Fibroblast of villous mesenchyme (primary cell): ENCODE data around the gene INPP5B. TPM values are rescaled to one million over a fixed set of nuclear protein-coding genes. Genes with fewer than 3 reads are reported as not detected.
A peak's percentile ranks its signal among the peaks of the same experiment; 100 is the strongest.
"Not testable (repeated sequence)": the region's sequence is repeated elsewhere in the genome, so short reads cannot be mapped to it uniquely, and the experiment has no call there.

ENCODE experiments used
- DNase-seq: peaks from one replicate; pipeline ENCODE4 v3.0.0-alpha.2; 2010; ENCODE audit warnings: low read depth
- H3K4me3 ChIP-seq: 2 replicates; pipeline ENCODE4 v1.5.1; 2011; ENCODE audit warnings: low read depth, mild to moderate bottlenecking, low read length
- CTCF ChIP-seq: IDR thresholded peaks from 2 replicates; pipeline ENCODE4 v1.5.1; 2012; ENCODE audit warnings: low read depth, mild to moderate bottlenecking, low read length; ENCODE audit not compliant: insufficient read depth
- total RNA-seq: library from RNA; depleted of rRNA; stranded (reverse); fragments of >200 nt; gene quantifications from 2 replicates; pipeline ENCODE4 v1.2.3, GENCODE V29; 2012

Gene INPP5B
- total RNA-seq, 1 donor, result 31.1 TPM

DNA sequence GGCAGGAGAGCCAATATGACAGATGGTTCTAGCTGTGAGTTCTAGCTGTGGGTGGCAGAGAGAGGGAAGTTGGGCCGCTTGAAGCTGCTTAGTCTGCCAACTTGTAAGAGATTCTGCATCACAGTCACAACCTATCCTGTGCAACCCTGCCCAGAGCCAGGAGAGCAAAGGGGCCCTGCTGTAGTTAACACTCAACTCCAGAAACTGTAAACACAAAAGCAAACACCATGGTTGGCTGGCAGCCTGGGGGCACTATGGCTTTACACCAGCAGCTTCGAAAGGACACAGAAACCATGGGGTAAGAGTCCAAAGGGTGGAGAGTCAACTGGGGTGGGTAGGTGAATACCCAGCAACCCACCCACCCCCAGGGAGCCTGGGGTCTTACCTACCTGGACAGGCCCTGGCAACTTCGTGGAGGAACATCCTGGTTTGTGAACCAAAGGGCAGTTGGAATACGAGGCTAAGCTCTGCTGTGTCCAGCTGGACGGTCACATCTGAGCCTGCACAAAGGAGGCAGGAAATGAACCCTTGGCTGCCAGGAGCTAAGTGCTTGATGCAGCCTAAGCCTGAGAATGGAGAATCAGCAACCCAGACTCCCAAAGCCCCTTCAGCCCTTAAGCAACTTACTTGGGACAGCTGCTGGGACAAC, 6.4 kb downstream of the INPP5B start:
- no peak overlapping the region for H3K4me3 ChIP-seq
- no peak for TF ChIP-seq CTCF
- DNase-seq, result no peak

DNA sequence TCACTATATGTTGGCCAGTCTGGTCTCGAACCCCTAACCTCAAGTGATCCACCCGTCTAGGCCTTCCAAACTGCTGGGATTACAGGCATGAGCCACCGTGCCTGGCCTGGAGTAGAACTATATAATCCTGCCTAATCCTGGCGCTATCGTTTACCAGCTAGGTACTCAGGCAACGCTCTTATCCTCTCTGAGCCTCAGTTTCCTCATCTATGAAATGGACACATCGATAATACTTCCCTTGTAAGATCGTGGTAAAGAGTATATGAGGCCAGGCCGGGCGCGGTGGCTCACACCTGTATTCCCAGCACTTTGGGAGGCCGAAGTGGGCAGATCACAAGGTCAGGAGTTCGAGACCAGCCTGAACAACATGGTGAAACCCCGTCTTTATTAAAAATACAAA, 10.1 kb downstream of the INPP5B start:
- not testable (repeated sequence) for H3K4me3 ChIP-seq, DNase-seq

GRCh38 chr1:37932759-37933158, 14.1 kb downstream of the INPP5B start:
- no peak for TF ChIP-seq CTCF
- H3K4me3 ChIP-seq, result no peak overlapping the region
- no peak for DNase-seq

- TF ChIP-seq CTCF, result no peak
- DNase-seq, result peak; percentile 94
- H3K4me3 ChIP-seq, result peak overlapping the region; percentile 70
Observed at GRCh38 chr1:37931361-37932158, 15.3 kb downstream of the INPP5B start.

DNA sequence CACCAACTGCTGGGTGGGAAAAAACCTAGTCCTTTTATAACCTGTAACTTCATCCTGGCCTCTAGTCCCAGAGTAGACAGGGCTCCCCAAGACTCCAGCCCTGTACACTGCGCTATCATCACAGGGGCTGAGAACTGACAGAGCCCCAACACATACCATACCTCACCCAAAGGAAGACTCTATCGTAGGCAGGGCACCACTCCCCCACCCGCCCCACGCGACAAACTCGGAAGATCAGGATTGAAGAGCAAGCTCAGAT, 15.8 kb downstream of the INPP5B start:
- DNase-seq, result no peak
- peak overlapping the region; percentile 70 for H3K4me3 ChIP-seq
- TF ChIP-seq CTCF, result no peak

DNA sequence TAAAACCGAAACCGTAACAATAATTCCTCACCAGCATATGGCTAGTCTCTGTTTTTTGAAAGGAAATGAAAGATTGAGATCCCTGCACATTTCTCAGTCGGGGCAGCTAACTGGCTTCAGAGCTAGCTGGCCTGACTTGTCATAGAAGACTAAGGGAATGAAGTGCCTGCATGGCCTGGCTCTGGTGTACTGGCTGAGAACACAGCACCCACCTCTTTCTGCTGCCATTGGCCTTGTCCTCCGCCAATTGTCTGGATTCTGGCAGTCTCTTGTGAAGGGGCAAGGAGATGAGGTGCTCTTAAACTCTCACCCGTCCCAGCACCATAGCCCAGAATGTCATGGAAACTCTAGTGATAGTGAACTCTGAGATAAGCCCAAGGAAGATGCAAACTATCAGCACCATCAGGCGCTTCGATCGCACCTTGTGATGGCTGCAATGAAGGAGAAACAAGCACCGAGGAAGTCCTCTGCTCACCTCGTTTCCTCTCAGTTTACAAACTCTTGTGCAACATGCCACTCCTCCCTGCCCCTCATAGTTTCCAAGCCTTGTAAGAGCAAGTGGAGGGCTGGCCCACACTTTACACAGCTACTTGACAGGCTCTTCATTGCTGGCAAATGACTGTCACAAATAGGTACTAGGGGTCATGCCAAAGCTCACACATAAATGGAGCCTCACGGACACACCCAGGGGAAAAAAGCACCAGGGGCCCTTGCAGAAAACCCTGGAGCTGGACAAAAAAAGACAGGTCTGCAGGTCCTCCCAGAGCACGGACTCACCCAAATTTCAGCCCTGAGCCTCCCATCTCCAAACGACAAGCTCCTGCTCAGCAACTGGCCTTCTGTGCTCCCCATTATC, 16.4 kb downstream of the INPP5B start:
- H3K4me3 ChIP-seq, result peak overlapping the region; percentile 70
- TF ChIP-seq CTCF, result no peak
- DNase-seq, result peak; percentile 31

DNA sequence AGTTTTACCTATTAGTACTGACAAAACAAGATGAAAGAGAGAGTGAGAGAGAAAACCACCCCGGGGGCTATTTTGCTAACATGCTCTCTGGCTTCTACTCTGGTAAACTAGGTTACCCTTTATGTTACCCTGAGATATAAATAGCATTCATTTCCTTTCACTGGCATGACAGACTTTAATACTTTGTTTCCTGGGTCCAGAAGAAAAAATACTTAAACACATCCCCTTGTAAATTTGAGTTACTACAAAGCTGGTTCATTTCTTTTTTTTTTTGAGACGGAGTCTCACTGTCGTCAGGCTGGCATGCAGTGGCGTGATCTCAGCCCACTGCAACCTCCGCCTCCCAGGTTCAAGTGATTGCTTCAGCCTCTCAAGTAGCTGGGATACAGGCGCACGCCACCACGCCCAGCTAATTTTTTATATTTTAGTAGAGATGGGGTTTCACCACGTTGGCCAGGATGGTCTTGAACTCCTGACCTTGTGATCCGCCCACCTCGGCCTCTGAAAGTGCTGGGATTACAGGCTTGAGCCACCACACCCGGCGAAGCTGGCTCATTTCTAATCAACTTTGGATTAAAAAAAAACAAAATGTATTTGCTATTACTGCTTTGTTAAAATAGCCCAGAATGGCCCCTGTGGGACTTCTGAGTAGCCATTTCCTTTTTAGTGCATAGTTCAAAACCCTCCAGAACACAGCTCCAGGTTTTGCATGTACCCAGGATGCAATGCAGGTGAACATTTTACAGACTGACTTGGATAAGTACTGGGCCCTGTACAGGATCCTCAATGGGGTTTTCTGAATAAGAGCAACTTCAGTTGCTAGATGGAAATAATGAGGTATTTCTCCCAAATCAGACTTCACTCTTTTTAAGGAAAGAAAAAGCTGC, 20.6 kb downstream of the INPP5B start:
- no peak for TF ChIP-seq CTCF
- no peak overlapping the region for H3K4me3 ChIP-seq
- DNase-seq, result no peak
